GM18907 (cell line): ENCODE results near the gene XPR1.
"Not testable (repeated sequence)": the region's sequence is repeated elsewhere in the genome, so short reads cannot be mapped to it uniquely, and the experiment has no call there.

ENCODE experiments used
- ATAC-seq: cut with Tn5 transposase; IDR thresholded peaks from one replicate; pipeline ENCODE4 v1.9.1; 2021; ENCODE audit warnings: mild to moderate bottlenecking, moderate library complexity; ENCODE audit not compliant: unreplicated experiment

The XPR1 gene

DNA sequence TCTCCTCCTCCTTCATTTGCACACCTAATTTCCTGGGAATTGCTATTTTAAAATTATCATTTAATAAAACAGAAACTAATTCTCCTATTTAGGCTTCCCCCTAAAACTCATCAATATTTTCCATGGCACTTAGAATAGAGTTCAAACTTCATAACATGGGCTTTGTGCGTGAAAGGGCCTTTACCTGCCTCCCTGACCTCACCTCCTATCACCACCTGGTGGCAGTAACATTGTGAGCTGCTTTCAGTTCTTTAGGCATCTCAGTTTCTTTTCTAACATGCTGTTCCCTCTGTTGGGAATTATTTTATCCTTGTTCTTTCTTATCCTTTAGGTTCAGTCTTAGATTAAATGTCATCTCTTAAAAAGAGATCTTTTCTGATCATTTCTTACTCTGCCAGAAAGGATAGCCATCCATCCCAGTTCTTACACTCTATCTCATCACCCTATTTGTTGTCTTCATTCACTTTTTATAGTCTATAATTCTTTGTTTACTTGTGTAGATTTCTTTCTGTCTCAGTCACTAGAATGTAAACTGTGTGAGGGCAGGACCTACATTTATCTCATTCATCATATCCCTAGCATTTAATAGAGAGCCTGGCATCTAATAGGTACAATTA is 147.1 kb downstream of the XPR1 start:
- ATAC-seq = no peak

DNA sequence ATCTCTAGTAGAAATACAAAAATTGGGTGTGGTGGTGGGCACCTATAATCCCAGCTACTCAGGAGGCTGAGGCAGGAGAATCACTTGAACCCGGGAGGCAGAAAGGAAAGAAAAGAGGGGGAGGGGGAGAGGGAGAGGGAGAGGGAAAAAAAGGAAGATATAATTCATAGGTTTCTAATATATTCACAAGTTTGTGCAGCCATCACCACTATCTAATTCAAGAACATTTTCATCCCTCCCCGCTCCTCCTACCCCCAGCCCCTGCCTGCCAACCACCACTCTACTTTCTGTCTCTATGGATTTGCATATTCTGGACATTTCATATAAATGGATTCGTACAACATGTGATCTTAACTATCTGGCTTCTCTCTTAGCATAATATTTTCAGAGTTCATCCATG is 147.8 kb downstream of the XPR1 start:
- no peak for ATAC-seq

DNA sequence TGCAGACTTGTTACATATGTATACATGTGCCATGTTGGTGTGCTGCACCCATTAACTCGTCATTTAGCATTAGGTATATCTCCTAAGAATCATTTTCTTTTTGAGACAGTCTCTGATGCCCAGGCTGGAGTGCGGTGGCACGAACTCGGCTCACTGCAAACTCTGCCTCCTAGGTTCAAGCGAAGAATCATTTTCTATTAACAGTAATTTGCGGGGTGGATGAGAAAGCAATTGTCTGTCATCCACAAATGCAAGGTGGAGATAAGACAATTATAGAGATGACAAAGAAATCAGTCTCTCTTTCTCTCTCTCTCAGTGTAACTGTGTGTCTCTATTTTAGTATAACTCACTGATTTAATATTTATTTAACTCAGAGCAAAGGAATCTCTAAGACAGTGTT is 149.9 kb downstream of the XPR1 start:
- ATAC-seq = no peak

- ATAC-seq = no peak
These were observed 153.5 kb downstream of the XPR1 start for GRCh38 chr1:180785291-180785690.

DNA sequence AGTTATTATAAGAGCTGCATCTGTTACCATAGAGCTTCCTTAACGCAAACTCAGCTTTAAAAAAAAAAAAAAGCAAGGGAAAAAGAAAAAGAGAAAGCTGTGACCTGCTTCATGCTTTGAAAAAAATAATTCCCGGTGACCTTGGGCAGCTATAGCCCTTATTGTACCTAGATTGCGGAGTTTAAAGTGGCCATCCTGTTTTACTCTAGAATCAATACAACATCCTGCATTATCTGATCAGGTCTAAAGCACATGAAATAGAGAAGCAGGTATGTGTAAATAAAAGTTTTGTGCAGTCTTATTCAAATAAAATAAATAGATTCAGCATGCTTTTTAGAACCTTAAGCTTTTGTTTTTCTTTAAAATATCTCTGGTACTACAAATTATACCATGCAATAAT is 154.1 kb downstream of the XPR1 start:
- ATAC-seq = no peak

DNA sequence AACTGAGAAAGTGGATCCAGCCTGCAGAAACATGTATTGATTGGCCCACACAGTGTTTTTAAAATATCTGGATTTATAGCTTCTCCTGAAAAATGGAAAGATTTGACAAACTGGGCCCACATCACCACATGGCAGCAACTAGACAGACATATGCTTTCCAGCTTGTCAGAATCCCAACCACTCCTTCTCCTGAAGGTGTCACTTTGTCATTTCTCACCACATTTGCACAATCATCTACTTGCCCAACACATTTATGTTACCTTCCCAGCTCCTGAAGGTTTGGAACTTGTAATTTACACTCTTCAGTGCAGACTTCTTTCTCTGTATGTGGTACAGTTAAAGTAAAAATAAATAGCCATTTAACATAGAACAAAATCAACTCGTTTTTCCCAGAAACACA is 154.8 kb downstream of the XPR1 start:
- no peak for ATAC-seq

DNA sequence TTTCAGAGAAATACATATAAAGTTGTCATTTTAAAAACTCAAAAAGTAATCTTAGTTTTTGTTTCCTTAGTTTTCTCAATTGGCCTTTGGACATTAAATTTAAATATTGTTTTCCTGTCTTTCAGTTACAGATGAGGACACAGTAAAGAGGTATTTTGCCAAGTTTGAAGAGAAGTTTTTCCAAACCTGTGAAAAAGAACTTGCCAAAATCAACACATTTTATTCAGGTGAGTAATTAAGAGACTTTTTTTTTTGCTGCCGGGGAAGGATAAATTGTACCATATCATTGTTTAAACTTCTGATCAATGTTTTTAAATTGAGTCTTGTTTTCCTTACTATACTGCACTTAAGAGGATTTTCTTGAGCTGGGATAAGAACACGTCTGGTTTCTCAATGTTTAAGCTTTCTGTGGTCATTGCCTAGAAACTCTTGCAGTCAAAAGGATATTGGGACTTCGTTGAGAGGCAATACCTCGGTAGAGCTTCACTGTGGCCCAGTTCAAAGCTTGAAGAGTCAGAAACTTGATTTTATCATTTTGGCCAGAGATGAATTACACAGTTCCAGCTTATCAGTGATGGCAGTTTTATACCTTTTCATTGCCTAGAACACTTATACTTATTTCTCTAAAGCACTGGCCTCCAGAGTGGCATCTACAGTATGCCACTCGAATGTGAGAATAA is 155.9 kb downstream of the XPR1 start:
- no peak for ATAC-seq

GRCh38 chr1:180789460-180789859 is 157.6 kb downstream of the XPR1 start:
- ATAC-seq = no peak

DNA sequence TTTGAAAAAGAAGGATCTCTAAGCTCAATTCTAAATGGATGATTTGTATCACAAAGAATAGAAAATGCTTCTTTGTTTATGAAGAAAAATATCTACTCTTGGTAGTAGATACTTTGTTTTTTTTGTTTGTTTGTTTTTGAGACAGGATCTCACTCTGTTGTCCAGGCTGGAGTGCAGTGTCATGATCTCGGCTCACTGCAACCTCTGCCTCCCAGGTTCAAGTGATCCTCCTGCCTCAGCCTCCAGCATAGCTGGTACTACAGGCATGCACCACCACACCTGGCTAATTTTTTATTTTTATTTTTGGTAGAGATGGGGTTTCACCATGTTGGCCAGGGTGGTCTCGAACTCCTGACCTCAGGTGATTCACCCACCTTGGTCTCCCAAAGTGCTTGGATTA is 159.3 kb downstream of the XPR1 start:
- not testable (repeated sequence) for ATAC-seq

DNA sequence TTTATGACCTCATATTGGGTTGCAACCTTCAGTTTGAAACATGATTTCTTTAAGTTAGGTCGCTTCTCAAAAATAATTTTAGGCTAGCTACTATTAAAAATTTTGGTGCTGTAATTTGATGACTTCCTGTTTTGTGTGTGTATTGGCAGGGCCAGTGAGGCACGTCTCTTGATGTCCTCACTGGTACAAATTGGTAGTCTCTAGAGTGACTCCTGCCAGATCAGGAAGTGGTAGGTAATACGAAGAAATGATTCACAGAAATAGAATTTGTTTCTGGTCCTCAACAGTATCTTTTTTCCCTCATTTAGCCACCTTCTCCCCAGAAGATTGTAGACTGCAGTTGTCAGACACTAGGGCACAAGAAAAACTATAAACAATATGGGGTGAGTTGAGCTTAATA is 160.0 kb downstream of the XPR1 start:
- no peak for ATAC-seq

GRCh38 chr1:180793451-180793850 is 161.6 kb downstream of the XPR1 start:
- no peak for ATAC-seq

GRCh38 chr1:180796897-180797640 is 165.2 kb downstream of the XPR1 start:
- no peak for ATAC-seq

- no peak for ATAC-seq
These were observed 169.1 kb downstream of the XPR1 start for GRCh38 chr1:180800945-180801344.

- no peak for ATAC-seq
These were observed 171.0 kb downstream of the XPR1 start for GRCh38 chr1:180802813-180803212.

GRCh38 chr1:180805316-180805715 is 173.5 kb downstream of the XPR1 start:
- ATAC-seq = peak; percentile 62

DNA sequence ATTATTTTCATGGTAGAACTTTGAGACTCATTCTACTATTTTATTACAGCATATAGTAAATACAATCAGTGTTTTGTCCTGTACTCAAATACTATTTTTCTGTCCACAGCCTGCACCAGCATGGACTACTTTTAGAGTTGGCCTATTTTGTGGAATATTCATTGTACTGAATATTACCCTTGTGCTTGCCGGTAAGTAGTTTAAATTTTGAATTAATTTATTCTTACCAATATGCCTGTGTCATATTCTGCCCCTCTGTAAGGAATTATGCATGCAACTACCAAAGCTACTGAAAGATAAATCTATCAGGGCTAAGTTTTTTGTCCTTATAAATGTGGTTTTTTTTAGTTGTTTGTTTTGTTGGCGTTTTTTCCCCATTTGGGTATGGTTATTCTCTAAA is 179.5 kb downstream of the XPR1 start:
- no peak for ATAC-seq

GRCh38 chr1:180811886-180812285 is 180.1 kb downstream of the XPR1 start:
- ATAC-seq = no peak

- ATAC-seq = no peak
These were observed 182.4 kb downstream of the XPR1 start for GRCh38 chr1:180814258-180814657.

- ATAC-seq = no peak
These were observed 183.4 kb downstream of the XPR1 start for GRCh38 chr1:180815188-180815587.

GRCh38 chr1:180816132-180816531 is 184.3 kb downstream of the XPR1 start:
- ATAC-seq = no peak

DNA sequence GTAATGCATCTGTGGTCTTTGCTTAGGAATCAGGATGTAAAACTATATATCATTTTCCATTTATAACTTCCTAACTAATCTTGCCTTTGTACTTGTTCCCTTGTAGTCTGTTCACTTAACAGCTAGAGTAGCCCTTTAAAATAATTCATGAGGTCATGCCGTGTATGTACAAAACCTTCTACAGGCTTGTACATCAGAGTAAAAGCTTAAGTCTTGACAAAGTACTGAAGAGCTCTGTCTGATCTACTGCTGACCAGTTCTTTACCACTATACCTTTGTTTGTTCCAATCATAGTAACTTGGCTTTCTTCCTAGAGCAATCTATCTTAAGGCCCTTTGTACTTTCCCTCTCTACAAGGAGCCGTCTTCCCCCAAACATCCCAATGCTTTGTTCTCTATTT is 190.1 kb downstream of the XPR1 start:
- ATAC-seq = no peak

GRCh38 chr1:180831507-180831906 is 199.7 kb downstream of the XPR1 start:
- not testable (repeated sequence) for ATAC-seq
